ENCODE results near the gene AZIN2.
"Not testable (repeated sequence)": the region's sequence is repeated elsewhere in the genome, so short reads cannot be mapped to it uniquely, and the experiment has no call there.

GRCh38 chr1:33136041-33136440 lies 55.1 kb downstream of the AZIN2 start:
- TF ChIP-seq CTCF, POLR2A (IDR thresholded peaks at IDR 0.05): not testable (repeated sequence)

Data from right lobe of liver (tissue), 4 donors.